Measurements from ENCODE around the gene RORB.

RORB gene

GRCh38 chr9:74573640-74574191, 76.6 kb downstream of the RORB start:
- no peaks in the 10 kb centered on the region for H3K9me3 Mint-ChIP-seq
- H3K27me3 Mint-ChIP-seq = no peaks in the 10 kb centered on the region
- H3K4me1 Mint-ChIP-seq (ENCODE audit: low read depth in 2 of 2) = no peaks in the 10 kb centered on the region
- H3K36me3 Mint-ChIP-seq (ENCODE audit: insufficient read depth) = no peaks in the 10 kb centered on the region
- no peak for ATAC-seq (replicated peaks)
- H3K27ac Mint-ChIP-seq = no peak overlapping the region
- DNase-seq = no peak
- no peak overlapping the region for H3K4me3 Mint-ChIP-seq

- Mint-ChIP-seq H3K9me3 (no peaks in the 10 kb centered on the region), H3K27me3 (no peaks in the 10 kb centered on the region), H3K36me3 (ENCODE audit: insufficient read depth) (no peaks in the 10 kb centered on the region), H3K4me3 (no peak overlapping the region), H3K27ac (no peak overlapping the region), H3K4me1 (ENCODE audit: low read depth in 2 of 2) (no peaks in the 10 kb centered on the region)
- no peak for DNase-seq
- no peak for ATAC-seq (replicated peaks)
These were observed 79.0 kb downstream of the RORB start for GRCh38 chr9:74576176-74576575.

GRCh38 chr9:74577956-74578355, 80.8 kb downstream of the RORB start:
- DNase-seq = no peak
- no peaks in the 10 kb centered on the region for H3K36me3 Mint-ChIP-seq (ENCODE audit: insufficient read depth)
- H3K27ac Mint-ChIP-seq = no peak overlapping the region

GRCh38 chr9:74589576-74589975, 92.4 kb downstream of the RORB start:
- no peak overlapping the region for H3K4me3 Mint-ChIP-seq
- peaks cover 0 to 4% of the 10 kb centered on the region in 2 donors for H3K9me3 Mint-ChIP-seq
- ATAC-seq (replicated peaks) (no peak), DNase-seq (no peak)
- no peaks in the 10 kb centered on the region for H3K4me1 Mint-ChIP-seq (ENCODE audit: low read depth in 2 of 2)
- no peak overlapping the region for H3K27ac Mint-ChIP-seq
- H3K27me3 Mint-ChIP-seq = no peaks in the 10 kb centered on the region
- H3K36me3 Mint-ChIP-seq (ENCODE audit: insufficient read depth) = no peaks in the 10 kb centered on the region

More at GRCh38 chr9:74577956-74578355, 80.8 kb downstream of the RORB start:
- Mint-ChIP-seq H3K27me3 (no peaks in the 10 kb centered on the region), H3K9me3 (no peaks in the 10 kb centered on the region), H3K4me3 (no peak overlapping the region), H3K4me1 (ENCODE audit: low read depth in 2 of 2) (no peaks in the 10 kb centered on the region)
- ATAC-seq (replicated peaks) = no peak

DNA sequence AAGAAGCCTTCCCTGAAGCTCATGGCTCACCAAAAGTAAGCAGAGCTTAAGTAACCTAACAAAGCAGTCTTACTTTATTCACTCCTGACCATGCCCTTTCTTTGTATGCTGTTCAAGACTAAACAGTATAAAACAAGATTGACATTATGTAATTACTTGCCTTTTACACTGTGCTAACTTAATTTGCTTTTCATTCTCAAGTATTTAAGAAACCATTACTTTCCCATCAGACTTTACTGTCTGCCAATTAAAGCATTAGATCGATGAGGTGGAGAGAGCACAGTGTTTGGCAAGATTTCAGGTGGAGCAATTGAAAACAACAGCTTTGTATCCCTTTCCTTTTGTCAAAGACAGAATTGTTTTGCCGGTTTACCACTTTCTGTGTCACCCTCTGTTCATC, 98.2 kb downstream of the RORB start:
- no peak overlapping the region for H3K27ac Mint-ChIP-seq
- no peaks in the 10 kb centered on the region for H3K36me3 Mint-ChIP-seq (ENCODE audit: insufficient read depth)
- no peak for DNase-seq
- ATAC-seq (replicated peaks) = no peak
- no peaks in the 10 kb centered on the region for H3K27me3 Mint-ChIP-seq
- peaks cover 0 to 6% of the 10 kb centered on the region in 2 donors for H3K9me3 Mint-ChIP-seq
- no peaks in the 10 kb centered on the region for H3K4me1 Mint-ChIP-seq (ENCODE audit: low read depth in 2 of 2)
- no peak overlapping the region for H3K4me3 Mint-ChIP-seq

GRCh38 chr9:74598874-74599273, 101.7 kb downstream of the RORB start:
- H3K9me3 Mint-ChIP-seq = peaks cover 0 to 2% of the 10 kb centered on the region in 2 donors
- ATAC-seq (replicated peaks) = no peak
- H3K36me3 Mint-ChIP-seq (ENCODE audit: insufficient read depth) = no peaks in the 10 kb centered on the region
- no peak overlapping the region for H3K27ac Mint-ChIP-seq
- no peak for DNase-seq
- H3K4me3 Mint-ChIP-seq = no peak overlapping the region
- no peaks in the 10 kb centered on the region for H3K27me3 Mint-ChIP-seq
- no peaks in the 10 kb centered on the region for H3K4me1 Mint-ChIP-seq (ENCODE audit: low read depth in 2 of 2)

- no peak for DNase-seq
- no peaks in the 10 kb centered on the region for H3K27me3 Mint-ChIP-seq
- no peaks in the 10 kb centered on the region for H3K4me1 Mint-ChIP-seq (ENCODE audit: low read depth in 2 of 2)
- H3K27ac Mint-ChIP-seq = no peak overlapping the region
- ATAC-seq (replicated peaks) = no peak
- H3K36me3 Mint-ChIP-seq (ENCODE audit: insufficient read depth) = no peaks in the 10 kb centered on the region
- H3K9me3 Mint-ChIP-seq = no peaks in the 10 kb centered on the region
- H3K4me3 Mint-ChIP-seq = no peak overlapping the region
These were observed 112.7 kb downstream of the RORB start for GRCh38 chr9:74609671-74610405.

DNA sequence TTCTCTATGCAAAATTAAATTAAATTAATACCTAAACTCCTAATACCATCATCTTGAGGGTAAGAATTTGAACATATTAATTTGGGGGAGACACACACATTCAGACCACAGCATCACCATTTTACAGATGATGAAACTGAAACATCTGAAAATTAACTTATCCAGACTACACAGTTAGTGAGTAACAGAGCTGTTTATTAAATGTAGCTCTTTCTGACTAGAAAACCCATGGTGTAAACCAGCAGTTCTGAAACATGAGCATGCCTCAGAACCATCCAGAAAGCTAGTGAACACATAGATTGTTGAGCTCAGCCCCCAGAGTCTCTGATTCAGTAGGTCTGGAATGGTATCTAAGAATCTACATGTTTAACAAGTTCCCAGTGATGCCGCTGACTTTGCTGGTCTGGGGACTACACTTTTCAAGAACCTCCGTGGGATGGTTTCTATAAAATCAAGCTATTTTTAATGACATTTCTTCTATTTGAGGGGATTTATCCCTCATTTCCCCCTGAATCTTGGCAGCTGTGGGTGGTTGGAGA, 113.5 kb downstream of the RORB start:
- H3K4me3 Mint-ChIP-seq = no peak overlapping the region
- no peak for DNase-seq
- H3K27ac Mint-ChIP-seq = no peak overlapping the region
- H3K4me1 Mint-ChIP-seq (ENCODE audit: low read depth in 2 of 2) = no peaks in the 10 kb centered on the region
- H3K27me3 Mint-ChIP-seq = no peaks in the 10 kb centered on the region
- no peaks in the 10 kb centered on the region for H3K9me3 Mint-ChIP-seq
- H3K36me3 Mint-ChIP-seq (ENCODE audit: insufficient read depth) = no peaks in the 10 kb centered on the region
- ATAC-seq (replicated peaks) = no peak

- no peak overlapping the region for H3K4me3 Mint-ChIP-seq
- peaks cover 0 to 5% of the 10 kb centered on the region in 2 donors for H3K27me3 Mint-ChIP-seq
- no peaks in the 10 kb centered on the region for H3K36me3 Mint-ChIP-seq (ENCODE audit: insufficient read depth)
- no peaks in the 10 kb centered on the region for H3K9me3 Mint-ChIP-seq
- H3K27ac Mint-ChIP-seq = no peak overlapping the region
- no peak for DNase-seq
- no peak for ATAC-seq (replicated peaks)
- no peaks in the 10 kb centered on the region for H3K4me1 Mint-ChIP-seq (ENCODE audit: low read depth in 2 of 2)
These were observed 133.1 kb downstream of the RORB start for GRCh38 chr9:74630228-74630627.

GRCh38 chr9:74639112-74639511, 142.0 kb downstream of the RORB start:
- Mint-ChIP-seq H3K36me3 (ENCODE audit: insufficient read depth) (no peaks in the 10 kb centered on the region), H3K27me3 (peaks cover 0 to 5% of the 10 kb centered on the region in 2 donors), H3K9me3 (peaks cover 0 to 1% of the 10 kb centered on the region in 2 donors), H3K27ac (no peak overlapping the region), H3K4me1 (ENCODE audit: low read depth in 2 of 2) (no peaks in the 10 kb centered on the region), H3K4me3 (no peak overlapping the region)
- no peak for DNase-seq
- no peak for ATAC-seq (replicated peaks)

DNA sequence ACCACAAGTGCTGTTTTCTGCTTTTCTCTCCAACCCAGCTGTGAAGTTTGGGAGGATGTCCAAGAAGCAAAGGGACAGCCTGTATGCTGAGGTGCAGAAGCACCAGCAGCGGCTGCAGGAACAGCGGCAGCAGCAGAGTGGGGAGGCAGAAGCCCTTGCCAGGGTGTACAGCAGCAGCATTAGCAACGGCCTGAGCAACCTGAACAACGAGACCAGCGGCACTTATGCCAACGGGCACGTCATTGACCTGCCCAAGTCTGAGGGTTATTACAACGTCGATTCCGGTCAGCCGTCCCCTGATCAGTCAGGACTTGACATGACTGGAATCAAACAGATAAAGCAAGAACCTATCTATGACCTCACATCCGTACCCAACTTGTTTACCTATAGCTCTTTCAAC, 145.2 kb downstream of the RORB start:
- H3K27ac Mint-ChIP-seq = no peak overlapping the region
- no peaks in the 10 kb centered on the region for H3K4me1 Mint-ChIP-seq (ENCODE audit: low read depth in 2 of 2)
- peaks cover 3% of the 10 kb centered on the region for H3K36me3 Mint-ChIP-seq (ENCODE audit: insufficient read depth)
- no peak for ATAC-seq (replicated peaks)
- no peak overlapping the region for H3K4me3 Mint-ChIP-seq
- peaks cover 0 to 1% of the 10 kb centered on the region in 2 donors for H3K9me3 Mint-ChIP-seq
- no peak for DNase-seq
- H3K27me3 Mint-ChIP-seq = no peaks in the 10 kb centered on the region

DNA sequence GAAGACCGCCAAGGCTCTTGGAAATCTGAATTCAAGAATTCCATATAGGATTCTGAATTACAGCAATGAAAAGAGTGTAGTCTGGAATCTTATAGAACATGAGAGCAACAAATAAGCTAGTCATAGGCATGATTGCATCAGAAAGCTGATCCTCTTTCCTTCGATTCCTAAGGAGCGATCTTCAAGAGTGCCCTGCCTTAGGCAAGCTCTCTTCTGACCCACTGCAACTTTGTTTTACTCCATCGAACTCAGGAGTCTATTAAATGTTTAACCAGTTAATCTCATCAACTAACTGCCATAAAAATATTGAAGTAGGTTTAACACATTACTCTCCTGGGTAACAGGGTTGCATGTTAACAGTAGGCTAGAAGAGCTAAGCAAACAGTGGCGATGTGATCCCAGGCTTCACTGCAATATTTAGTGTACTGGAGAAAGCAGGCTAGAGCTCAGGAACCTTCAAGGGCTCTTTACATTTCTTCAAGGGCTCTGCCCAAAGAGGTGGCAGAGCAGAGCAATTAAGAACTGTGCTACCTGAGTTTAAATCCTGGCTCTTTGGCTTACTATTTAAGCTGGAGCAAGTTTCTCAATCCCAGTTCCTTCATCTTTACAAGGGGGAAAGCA, 146.3 kb downstream of the RORB start:
- DNase-seq = no peak
- Mint-ChIP-seq H3K9me3 (peaks cover 0 to 1% of the 10 kb centered on the region in 2 donors), H3K4me1 (ENCODE audit: low read depth in 2 of 2) (no peaks in the 10 kb centered on the region), H3K36me3 (ENCODE audit: insufficient read depth) (peaks cover 3% of the 10 kb centered on the region), H3K27ac (no peak overlapping the region), H3K4me3 (no peak overlapping the region), H3K27me3 (peaks cover 0 to 5% of the 10 kb centered on the region in 2 donors)
- no peak for ATAC-seq (replicated peaks)

GRCh38 chr9:74644023-74644422, 146.9 kb downstream of the RORB start:
- ATAC-seq (replicated peaks) (no peak), DNase-seq (no peak)
- H3K4me1 Mint-ChIP-seq (ENCODE audit: low read depth in 2 of 2) = no peaks in the 10 kb centered on the region
- peaks cover 3% of the 10 kb centered on the region for H3K36me3 Mint-ChIP-seq (ENCODE audit: insufficient read depth)
- H3K9me3 Mint-ChIP-seq = peaks cover 0 to 1% of the 10 kb centered on the region in 2 donors
- no peak overlapping the region for H3K27ac Mint-ChIP-seq
- peaks cover 0 to 10% of the 10 kb centered on the region in 2 donors for H3K27me3 Mint-ChIP-seq
- no peak overlapping the region for H3K4me3 Mint-ChIP-seq

Measured in effector memory CD8-positive, alpha-beta T cell (primary cell).